Measurements from ENCODE around the gene PC.

DNA sequence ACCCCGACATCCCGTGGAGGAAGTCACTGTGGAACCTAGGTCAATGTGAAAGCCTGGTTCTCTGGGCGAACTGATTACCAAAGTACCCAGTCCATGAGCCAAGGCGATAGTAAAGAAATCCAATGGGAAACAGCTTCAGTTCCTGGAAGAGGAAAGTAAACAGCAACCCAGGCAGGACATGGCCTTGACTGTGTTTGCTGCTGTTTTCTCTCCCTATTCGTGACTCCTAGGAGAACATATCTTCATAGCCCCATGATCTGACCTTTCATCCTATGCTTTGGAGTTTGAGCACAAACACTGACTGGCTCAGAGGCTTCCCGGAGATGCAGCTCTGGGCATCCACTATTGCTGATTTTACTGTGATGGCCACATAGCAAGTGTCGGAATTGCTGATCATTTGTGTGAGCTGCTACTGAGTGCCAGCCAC, 56.2 kb downstream of the PC start:
- no peak for TF ChIP-seq ZNF274 (IDR thresholded peaks at IDR 0.05; ENCODE audit: low read depth, low read length)
- no peak for TF ChIP-seq YY1 (IDR thresholded peaks at IDR 0.05; ENCODE audit: insufficient read depth, insufficient read length)
- no peak for TF ChIP-seq SUZ12 (IDR thresholded peaks at IDR 0.05; ENCODE audit: extremely low read depth, insufficient read depth, insufficient read length)
